CD4-positive, alpha-beta T cell treated with Interleukin-1 beta for 1 hour (primary cell): ENCODE measurements around the gene KPNA6.
A peak's percentile ranks its signal among the peaks of the same experiment; 100 is the strongest.

Experiments
- DNase-seq, 2 donors: peaks; one replicate each; pipeline ENCODE4 v3.0.0-alpha.2; 2020 to 2022

The KPNA6 gene

DNA sequence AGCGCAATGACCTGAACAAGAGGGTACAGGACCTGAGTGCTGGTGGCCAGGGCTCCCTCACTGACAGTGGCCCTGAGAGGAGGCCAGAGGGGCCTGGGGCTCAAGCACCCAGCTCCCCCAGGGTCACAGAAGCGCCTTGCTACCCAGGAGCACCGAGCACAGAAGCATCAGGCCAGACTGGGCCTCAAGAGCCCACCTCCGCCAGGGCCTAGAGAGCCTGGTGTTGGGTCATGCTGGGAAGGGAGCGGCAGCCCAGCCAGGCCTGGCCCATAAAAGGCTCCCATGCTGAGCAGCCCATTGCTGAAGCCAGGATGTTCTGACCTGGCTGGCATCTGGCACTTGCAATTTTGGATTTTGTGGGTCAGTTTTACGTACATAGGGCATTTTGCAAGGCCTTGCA, 87.1 kb downstream of the KPNA6 start:
- no peak for DNase-seq

DNA sequence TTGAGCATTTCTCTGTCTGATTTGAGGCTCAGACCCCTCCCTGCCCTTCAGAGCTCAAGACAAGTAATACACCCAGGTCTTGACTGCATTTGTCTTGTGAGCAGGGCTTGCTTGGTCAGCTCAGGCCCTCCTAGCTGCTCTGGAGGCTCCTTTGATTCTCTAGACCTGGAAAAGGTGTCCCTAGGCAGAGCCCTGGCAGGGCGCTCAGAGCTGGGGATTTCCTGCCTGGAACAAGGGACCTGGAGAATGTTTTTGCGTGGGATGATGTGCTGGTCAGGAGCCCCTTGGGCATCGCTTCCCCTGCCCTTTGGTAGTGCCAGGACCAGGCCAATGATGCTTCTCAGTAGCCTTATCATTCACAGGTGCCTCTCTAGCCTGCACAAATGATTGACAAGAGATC, 87.7 kb downstream of the KPNA6 start:
- DNase-seq = no peak

DNA sequence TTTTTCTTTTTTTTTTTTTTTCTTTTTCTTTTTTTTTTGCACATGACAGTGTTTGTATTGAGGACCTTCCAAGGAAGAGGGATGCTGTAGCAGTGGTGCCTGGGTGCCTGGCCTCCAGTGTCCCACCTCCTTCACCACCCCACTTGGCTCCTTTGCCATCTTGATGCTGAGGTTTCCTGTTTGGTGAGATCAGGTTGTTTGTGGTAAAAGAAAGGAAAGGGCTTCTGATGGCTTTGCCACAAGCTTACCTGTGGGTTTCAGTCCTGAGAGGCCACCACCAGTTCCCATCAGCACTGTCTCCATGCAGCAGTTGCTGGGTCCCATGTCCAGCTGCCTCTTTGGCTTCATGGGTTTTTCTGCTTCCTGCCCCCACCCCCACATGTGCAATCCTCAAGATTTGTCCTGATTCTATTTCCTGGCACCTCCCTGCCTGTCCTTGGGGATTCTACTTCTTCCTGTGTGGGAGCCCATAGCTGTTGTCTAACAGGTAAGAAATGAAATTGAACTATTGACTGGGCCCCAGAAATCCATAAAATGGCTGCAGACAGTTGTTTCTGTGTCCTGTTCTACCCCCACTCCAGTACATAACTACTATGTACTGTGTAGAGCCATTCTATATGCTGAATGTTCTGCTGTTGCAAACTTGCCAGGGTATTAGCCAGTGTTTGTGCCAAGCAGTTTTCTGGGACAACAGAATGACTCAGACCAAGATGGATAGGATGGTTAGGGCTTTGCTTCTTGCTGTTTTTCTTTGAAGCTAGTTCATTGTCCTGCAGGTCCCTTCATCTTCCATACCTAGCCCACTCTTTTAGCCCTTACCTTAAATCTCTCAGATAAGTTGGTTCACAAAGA, 88.3 kb downstream of the KPNA6 start:
- peak in 1 of 2 donors; percentile 46 for DNase-seq

DNA sequence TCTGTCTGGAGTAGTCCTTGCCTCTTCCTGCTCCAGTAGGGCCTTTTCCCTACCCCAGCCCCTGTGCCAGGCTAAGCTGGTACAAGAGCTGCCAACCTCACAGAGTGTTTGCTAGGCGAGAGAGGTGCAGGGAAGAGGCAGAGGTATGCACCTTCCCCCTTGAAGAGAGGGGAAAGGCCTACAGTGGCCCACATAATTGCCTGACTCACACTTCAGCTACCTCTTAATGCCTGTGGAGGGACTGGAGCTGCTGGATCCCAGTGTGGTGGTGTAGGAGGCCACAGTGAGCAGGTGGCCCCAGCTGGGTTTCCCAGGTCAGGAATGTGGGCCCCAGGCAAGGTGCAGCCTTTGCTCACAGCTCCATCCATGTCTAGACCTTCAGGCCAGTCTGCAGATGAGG, 89.2 kb downstream of the KPNA6 start:
- no peak for DNase-seq

DNA sequence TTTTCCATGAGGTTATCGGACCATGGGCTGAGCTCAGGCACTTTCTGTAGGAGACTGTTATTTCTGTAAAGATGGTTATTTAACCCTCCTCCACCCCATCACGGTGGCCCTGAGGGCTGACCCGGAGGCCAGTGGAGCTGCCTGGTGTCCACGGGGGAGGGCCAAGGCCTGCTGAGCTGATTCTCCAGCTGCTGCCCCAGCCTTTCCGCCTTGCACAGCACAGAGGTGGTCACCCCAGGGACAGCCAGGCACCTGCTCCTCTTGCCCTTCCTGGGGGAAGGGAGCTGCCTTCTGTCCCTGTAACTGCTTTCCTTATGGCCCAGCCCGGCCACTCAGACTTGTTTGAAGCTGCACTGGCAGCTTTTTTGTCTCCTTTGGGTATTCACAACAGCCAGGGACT, 90.0 kb downstream of the KPNA6 start:
- no peak for DNase-seq

DNA sequence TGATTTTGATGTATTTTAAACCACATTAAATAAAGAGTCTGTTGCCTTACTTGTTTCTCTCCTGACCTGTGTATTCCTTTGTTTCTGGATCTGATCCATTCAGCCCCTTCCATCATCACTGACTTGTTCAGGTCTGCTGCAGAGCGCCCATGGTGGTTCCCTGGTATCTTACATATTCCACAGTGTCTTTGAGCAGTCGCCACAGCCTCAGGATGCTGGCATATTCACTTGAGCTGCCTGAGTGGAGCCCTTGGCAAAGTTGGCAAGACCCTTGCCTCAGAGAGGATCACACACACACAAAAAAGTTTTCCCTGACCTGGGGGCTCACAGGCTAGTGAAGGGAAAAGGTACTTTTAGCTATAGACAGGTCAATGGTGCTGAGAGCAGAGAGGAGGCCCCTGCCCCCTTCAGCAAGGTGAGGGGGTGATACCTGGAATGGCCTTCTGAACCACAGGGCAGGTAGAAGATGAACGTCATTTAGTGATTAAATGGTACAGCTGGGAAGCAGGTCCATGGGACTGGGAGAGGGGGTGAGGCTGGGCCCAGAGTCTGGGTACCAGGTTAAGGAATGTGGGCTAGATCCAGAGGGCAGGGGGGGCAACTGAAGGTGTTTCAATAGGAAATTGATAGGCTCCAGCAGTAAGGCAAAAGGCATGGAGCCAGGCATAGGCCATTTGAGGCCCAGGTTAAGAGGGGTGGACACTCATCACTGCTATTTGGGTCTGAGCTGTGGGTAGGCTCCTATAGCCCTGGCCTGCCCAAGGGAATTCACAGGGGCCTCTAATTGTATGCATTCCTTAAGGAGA, 90.6 kb downstream of the KPNA6 start:
- DNase-seq = no peak

DNA sequence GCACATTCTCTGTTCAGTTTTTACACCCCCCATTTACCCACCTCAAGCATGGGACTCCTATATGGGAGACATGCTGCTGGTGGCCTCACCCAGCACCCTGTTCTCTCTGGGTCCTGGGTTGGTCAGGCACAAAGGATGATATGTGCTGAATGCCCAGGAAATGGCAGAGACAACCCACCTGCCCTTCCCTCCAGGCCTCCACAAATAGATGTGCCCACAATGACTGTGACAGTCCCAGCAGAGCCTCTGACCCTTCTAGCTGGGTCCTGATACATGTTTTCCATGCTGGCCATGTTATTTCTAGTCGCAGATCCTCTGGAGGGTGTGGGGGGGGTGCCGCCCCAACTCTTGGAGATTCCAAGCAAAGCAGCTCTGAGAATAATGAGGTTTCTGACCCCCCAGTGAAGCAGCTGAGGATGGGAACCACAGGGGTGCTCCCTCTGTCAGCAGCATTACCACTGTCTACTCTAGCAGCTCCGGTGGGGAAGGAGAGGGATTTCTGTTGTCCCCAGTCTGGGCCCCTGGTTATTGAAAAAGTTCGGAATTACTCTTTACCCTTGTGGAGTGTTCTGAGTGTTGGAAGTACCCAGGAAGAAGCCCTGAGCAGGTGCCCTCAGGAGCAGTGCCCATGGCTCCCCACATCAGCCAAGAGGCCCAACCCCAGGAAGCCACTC, 91.3 kb downstream of the KPNA6 start:
- no peak for DNase-seq

DNA sequence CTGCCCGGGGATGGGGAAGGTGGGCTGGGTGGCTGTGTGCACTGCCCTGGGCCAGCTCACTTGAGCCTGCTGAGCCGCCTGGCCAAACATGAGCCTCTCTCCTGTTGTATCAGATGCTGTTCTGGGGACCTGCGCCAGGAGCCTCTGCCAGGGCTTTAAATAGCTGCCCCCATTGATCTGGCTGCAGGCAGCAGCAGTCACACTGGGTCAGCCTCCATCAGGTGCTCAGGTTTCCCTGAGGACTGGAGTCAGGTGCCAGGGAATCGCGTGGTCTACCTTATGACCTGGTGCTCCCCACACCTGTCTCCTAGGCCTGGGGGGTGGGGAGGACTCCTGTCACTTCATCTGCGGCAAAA, 91.8 kb downstream of the KPNA6 start:
- DNase-seq = no peak

DNA sequence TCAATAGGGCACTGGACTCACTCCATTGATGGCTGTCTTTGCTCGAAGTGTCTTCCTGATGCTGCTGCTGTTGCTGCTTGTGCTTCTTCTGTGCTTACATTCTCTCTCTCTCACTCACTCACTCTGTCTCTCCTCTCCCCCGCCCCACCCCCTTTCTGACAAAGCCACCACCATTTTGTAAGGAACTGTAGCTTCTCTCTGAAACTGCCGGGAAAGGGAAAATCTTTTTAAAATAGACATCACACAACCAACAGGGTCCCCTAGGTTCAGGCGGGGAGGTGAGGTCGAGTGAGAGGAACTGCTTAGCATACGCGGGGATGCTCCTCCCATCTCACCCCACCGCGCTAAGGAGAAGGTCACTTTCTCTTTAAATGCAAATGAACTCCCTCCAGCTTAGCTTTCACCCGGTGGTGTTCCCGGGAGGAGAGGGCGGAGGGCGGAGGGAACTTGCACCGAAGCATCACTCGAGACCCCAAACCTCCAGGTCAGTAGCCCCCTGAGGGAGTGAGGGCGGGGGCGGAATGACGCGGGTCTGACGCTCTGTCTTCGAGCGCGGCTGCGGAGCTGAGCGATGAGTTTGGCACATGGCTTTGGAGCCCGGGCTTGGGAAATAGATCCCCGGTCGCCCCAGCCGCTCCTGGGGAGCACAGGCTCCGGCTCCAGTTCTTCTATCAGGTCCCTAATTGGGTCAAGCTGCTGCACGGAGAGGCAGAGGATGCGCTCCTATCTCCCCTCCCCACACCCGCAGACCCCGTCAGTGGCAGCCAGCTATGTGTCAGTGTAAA, 92.6 kb downstream of the KPNA6 start, which contains the start of gene CCDC28B:
TSS of gene CCDC28B (plus strand) at position 370 of the 785 bp plus-strand sequence. CDS start 1,341 bp downstream, outside the sequence.
- DNase-seq = peak; percentile 51 to 61

DNA sequence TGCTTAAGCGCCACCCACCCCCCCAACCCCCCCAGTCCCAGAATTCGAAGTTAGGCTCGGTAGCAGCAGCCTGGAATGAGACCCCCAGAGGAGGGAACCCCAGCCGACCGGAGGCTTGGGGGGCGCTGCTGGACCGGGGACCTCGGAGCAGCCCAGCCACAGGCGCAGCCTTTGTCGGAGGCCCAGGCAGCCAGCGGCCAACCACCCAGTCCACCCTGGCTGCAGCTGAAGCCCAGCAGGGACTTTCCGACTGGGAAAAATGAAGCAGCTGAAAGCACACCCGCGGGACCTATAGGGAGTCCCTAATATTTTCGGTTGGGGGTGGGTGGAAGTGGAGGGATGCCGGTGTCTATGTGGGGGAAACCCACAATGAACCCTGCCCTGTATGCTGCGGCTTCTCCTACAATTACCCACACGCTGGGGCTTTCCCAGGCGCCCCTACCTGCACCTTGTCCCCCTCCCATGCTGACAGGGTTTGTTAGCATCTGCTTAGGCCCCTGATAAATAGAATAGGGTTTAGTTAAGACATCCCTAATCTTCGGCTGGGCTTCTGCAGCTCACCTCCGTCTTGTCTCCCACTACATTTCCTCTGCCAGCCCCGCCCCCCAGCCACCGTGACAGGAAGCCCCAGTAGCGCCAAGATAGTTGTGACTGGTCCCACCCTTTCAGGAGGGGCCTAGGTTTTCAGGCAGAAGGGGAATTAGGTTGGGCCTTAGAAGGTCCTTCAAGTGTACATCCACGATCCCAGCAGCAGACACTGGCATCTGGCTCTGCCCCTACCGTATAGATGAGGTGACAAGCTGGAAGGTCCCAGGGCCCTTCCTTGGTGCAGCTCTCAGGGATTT, 93.4 kb downstream of the KPNA6 start:
- DNase-seq = peak; percentile 80 to 82

DNA sequence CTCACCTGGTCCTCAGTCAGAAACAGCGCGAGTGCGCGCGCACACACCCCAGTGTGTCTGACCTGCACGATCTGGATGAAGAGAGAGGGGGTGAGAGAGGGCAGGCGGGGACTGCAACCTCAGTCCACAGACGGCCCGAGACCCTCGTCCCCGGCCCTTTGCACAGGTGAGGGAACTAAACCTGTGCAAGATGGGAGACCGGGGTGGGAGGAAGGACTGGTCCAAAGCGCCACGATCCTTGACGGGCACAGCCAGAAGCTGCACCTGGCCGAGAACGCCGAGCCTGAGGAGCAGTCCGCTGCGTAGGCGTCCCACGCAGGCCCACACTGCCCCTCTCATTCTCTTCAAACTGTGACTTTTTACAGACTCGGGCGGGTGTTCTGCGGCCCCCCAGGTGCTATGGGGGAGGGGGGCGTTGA, 97.1 kb downstream of the KPNA6 start:
- no peak for DNase-seq

DNA sequence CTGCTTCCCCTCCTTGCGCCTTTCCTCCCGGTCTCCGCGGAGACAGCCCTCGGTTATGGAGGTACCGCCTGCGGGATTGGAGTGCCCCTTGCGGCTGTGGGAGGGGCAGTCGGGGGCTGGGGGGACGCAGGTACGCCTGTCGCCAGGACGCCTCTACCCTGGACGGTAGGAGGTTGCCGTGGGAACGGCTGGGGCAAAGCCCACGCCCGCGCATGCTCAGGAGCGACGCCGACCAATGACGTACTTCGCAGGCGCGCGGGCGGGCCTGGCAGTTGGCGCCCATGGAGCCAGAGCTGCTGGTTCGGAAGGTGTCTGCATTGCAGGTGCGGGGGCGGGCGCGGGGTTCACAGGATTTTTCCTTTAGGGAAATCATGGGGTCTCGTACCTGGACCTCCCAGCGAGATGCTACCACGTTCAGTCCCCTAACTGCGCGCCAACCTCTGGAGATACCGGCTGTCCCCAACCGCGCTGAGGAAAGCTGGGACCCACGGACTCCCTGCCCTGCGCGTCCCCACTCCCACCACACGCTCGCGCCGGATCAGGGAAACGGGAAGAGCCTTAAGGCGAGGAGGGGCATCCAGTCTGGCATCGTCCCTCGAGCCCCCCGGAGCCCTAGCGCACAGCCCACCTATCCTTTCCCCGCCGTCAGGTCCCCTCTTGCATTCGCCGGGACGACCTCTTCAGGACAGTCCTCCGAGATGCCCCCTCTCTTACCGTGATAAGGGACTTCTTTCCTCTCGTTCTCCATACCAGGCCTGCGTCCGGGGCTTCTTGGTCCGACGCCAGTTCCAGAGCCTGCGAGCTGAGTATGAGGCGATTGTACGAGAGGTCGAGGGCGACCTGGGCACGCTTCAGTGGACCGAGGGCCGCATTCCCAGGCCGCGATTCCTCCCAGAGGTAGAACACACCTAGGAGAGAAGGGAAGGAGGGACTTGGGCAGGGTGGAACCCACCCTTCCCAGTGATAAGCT, 97.8 kb downstream of the KPNA6 start, which contains the start of gene IQCC:
TSS of gene IQCC (plus strand) at position 271 of the 970 bp plus-strand sequence. CDS start at position 282, 11 bp downstream.
- DNase-seq = peak; percentile 89 to 91

DNA sequence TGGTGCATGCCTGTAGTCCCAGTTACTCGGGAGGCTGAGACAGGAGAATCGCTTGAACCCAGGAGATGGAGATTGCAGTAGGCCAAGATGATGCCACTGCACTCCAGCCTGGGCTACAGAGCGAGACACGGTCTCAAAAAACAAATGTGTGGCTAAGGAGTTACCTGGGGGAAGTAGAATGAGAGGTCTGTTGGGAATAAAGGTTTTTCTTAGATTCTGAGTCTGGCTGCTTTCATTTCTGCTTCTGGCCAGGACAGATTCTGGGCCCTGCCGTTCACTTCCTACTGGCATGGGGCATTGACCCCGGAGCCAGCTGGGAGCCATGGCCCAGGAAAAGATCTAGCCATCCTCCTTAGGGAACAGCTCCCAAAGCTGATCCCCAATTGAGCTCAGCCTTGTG, 100.6 kb downstream of the KPNA6 start:
- DNase-seq = no peak

DNA sequence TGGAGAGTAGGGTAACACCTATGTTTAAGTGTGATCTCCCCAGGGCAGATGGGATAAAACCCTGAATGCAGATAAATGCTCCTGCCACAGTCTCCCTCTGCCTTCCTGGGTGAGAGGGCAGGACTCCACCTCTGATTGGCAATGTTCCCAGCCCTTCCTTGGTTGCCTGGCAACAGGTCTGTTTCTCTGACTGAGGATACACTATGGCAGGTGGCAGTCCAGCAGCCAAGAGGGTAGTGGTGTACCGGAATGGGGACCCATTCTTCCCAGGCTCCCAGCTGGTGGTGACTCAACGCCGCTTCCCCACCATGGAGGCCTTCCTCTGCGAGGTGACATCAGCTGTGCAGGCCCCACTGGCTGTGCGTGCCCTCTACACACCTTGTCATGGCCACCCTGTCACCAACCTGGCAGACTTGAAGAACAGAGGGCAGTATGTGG, 101.1 kb downstream of the KPNA6 start, which contains the start of gene DCDC2B:
TSS of gene DCDC2B (plus strand) at position 199 of the 438 bp plus-strand sequence. CDS start at position 204, 5 bp downstream.
- peak in 1 of 2 donors; percentile 17 for DNase-seq

DNA sequence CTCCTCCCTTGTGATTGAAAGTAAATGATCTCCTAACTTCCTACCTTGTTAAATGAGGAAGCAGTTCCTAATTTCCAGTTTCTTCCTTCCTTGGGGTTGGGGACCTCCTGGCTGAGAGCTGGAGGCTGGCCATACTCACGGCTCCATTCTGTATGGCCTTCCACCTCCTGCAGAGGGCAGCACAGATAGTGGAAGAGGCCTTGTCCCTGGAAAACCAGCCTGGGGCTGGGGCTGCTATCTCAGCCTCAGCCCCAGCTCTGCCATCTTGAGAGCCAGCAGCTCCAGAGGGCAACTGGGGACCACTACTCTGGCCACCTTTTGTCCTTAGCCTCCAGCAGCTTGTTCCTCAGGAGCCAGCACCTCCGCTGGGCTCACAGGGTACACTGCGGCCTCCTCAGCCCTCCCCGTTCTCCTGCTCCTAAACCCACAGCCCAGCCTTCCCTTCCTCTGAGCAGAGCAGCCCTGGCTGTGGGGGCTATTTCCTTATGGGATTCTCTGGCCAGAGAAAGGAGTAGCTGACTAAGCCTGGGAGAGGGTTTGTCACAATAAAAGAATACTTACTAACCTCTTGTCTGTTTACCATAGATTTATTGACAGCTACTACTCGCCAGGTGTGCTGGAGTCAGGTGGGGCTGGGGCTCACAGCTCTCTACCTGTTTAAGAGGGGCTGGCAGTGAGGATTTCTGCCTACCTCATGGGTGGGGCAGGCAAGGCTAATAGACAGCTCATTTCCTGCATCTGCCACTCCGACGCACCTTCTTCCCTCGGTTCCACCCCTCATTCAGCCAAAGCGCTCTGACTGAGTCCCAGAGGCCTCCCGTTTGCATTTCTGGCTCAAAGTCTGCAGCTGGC, 108.0 kb downstream of the KPNA6 start:
- peak; percentile 61 to 70 for DNase-seq

DNA sequence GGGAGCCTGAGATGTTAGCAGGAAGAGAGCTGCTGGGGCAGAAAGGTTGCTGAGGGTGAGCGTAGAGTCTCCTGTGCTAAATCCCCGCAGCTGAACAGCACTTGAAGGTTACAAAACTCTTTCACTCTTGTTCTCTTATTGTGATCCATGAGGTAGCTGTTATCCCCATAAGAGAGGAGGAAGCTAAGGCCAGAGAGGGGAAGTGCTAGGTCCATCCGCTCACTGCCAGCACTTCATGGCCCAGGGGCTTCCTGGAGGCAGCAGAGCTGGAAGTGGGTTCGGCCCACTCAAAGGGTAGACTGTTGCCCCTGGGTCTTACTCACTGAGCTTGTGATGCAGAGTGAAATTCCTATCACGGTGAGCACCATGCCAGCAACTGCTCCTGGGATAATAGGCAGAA, 108.7 kb downstream of the KPNA6 start:
- no peak for DNase-seq

DNA sequence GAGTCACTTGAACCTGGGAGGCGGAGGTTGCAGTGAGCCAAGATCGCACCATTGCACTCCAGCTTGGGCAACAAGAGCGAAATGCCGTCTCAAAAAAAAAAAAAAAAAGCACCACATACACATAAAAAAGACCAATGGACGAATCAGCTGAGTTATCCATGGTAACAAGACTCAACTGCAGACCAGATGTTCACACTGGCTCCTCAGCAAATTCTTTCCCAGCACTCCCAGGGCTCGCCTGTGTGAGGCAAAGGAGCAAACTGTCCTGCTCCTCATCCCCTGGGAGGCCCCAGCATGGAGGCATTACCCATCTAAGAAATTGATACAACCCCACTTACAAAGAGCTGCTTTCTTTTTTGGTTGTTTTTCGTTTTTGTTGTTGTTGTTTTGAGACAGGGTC, 111.2 kb downstream of the KPNA6 start:
- no peak for DNase-seq

DNA sequence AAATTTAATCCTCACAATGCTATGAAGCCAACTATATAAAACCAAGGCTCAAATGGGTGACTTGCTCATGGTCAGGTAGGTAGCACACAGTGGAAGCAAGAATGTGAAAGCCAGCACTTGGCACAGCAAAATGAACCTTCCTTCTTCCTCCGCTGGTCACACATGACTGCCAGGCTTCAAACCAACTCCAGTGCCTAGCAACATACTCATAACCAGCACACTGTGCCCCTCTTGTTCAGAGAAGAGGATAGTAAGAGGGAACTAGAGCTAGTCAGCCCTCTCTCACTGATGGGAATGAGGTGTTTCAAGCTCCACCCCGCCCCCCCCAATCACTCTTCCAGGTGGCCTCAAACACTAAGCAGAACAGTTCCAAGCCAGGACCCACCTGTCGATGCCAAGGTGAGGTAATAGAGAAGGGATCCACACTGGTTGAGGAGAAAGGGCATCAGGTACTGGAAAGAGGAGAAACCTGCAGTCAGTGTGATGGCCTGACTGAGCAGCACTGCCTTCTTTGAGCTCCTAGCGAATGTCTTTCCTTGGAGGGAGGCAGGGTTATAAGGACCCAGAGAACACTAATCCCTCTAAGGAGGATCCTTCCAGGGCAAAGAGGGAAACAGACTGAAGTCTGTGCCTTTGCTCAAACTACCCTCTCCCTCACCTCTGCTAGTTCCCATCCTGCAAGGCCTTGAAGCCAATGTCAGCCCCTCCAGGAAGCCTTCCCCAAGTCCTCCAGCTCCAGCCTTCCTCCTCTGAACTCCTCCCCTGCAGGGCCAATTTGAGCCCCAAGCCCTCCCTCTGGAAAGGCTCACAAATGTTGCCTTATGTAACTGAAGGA, 113.1 kb downstream of the KPNA6 start:
- DNase-seq = no peak
